Prostate gland (tissue), 2 donors: ENCODE measurements around the gene HTATIP2. TPM values are rescaled to one million over a fixed set of nuclear protein-coding genes. Genes with fewer than 3 reads are reported as not detected.

Experiments used
- DNase-seq: peaks from one replicate; pipeline ENCODE4 v3.0.0-alpha.2; 2019; ENCODE audit warnings: low spot score
- H3K27ac ChIP-seq, 2 donors: fragments of 200-600 bp; sonication (generic); 2 replicates each; pipeline ENCODE4 v1.5.1; 2017 to 2019
- H3K27me3 ChIP-seq: fragments of 200-600 bp; sonication (generic); replicated peaks from 2 replicates; pipeline ENCODE4 v1.5.1; 2019; ENCODE audit not compliant: insufficient read depth
- H3K36me3 ChIP-seq, 2 donors: fragments of 200-600 bp; sonication (generic); 1 replicate in 1 of 2; 2 replicates in 1 of 2; pipeline versions ENCODE4 v1.5.1 to v1.8.1; 2017 to 2019
- H3K4me1 ChIP-seq: fragments of 200-600 bp; sonication (generic); replicated peaks from 2 replicates; pipeline ENCODE4 v1.5.1; 2019
- H3K4me3 ChIP-seq, 2 donors: fragments of 200-600 bp; sonication (generic); 2 replicates each; pipeline ENCODE4 v1.5.1; 2017 to 2019
- H3K9me3 ChIP-seq: fragments of 200-600 bp; sonication (generic); 2 replicates; pipeline ENCODE4 v1.5.1; 2017
- POLR2A ChIP-seq: fragments of 450-650 bp; IDR thresholded peaks from one replicate; pipeline ENCODE4 v1.6.1; 2016; ENCODE audit warnings: antibody characterized with exemption, mild to moderate bottlenecking
- POLR2AphosphoS5 ChIP-seq: sonication (generic); formaldehyde crosslinking; IDR thresholded peaks from one replicate; pipeline ENCODE4 v1.6.1; 2017; ENCODE audit warnings: antibody characterized with exemption
- whole genome bisulfite sequencing: methylation state at CpG from one replicate; pipeline ENCODE4 v1.1.5; 2018; 5-methylcytosine and 5-hydroxymethylcytosine counted together
- intact Hi-C: fragments of 100-400 bp; cut with DNase I; formaldehyde crosslinking; loops from one replicate; pipeline ENCODE4 v1.14.2; 2022
- total RNA-seq, 2 donors: library from RNA; depleted of rRNA; stranded (reverse); fragments of >200 nt; gene quantifications; one replicate each; pipeline ENCODE4 v1.1.0, GENCODE V29; 2016
- TF ChIP-seq, protein P1 (sequence below), 4 experiments: fragments of 200-600 bp in 2 of 4; fragments of 450-650 bp in 2 of 4; sonication (generic) in 2 of 4; IDR thresholded peaks; 1 replicate in 3 of 4; 2 replicates in 1 of 4; pipeline ENCODE4 v1.5.1; 2016 to 2019; ENCODE audit warnings: antibody characterized with exemption in 4 of 4, mild to moderate bottlenecking in 2 of 4, moderate library complexity in 2 of 4

Gene HTATIP2
- total RNA-seq, result 10 to 100 TPM; 35.1 to 48.0 TPM

- Histone ChIP-seq H3K27ac (peak within 1 kb of the TSS; percentile 84), H3K36me3 (no peaks in the 10 kb centered on the region), H3K4me3 (peak within 1 kb of the TSS; percentile 67 to 71), H3K9me3 (no peaks in the 10 kb centered on the region), H3K4me1 (no peaks in the 10 kb centered on the region), H3K27me3 (no peaks in the 10 kb centered on the region)
- intact Hi-C loops, result no loop called here
- WGBS, result 2% methylated on average over 63 of the region's 68 CpGs
- peak; percentile 54 for DNase-seq
- TF ChIP-seq POLR2A (peak; percentile 62), POLR2AphosphoS5 (no peak)
- TF ChIP-seq, protein P1, sequence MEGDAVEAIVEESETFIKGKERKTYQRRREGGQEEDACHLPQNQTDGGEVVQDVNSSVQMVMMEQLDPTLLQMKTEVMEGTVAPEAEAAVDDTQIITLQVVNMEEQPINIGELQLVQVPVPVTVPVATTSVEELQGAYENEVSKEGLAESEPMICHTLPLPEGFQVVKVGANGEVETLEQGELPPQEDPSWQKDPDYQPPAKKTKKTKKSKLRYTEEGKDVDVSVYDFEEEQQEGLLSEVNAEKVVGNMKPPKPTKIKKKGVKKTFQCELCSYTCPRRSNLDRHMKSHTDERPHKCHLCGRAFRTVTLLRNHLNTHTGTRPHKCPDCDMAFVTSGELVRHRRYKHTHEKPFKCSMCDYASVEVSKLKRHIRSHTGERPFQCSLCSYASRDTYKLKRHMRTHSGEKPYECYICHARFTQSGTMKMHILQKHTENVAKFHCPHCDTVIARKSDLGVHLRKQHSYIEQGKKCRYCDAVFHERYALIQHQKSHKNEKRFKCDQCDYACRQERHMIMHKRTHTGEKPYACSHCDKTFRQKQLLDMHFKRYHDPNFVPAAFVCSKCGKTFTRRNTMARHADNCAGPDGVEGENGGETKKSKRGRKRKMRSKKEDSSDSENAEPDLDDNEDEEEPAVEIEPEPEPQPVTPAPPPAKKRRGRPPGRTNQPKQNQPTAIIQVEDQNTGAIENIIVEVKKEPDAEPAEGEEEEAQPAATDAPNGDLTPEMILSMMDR (IDR thresholded peaks at IDR 0.05), result peak in 2 of 4 experiments; percentile 3 to 9
Observed at GRCh38 chr11:20363500-20364340, at the start of gene HTATIP2. Gene HTATIP2, plus strand, starts transcription at chr11:20363714. Its CDS starts 524 bp downstream, at chr11:20364238.

GRCh38 chr11:20315800-20316199 is 47.7 kb upstream of the HTATIP2 start:
- H3K4me3 ChIP-seq, result no peak overlapping the region
- H3K27me3 ChIP-seq, result peaks cover 4% of the 10 kb centered on the region
- no peaks in the 10 kb centered on the region for H3K36me3 ChIP-seq
- DNase-seq, result no peak
- intact Hi-C loops, result no loop called here
- TF ChIP-seq, protein P1 (IDR thresholded peaks at IDR 0.05), result no peak
- TF ChIP-seq POLR2AphosphoS5 (no peak), POLR2A (no peak)
- no peak overlapping the region for H3K27ac ChIP-seq
- no peaks in the 10 kb centered on the region for H3K9me3 ChIP-seq
- no peaks in the 10 kb centered on the region for H3K4me1 ChIP-seq
- 14% methylated on average over 1 of the region's 1 CpG for WGBS

GRCh38 chr11:20321177-20321576 is 42.3 kb upstream of the HTATIP2 start:
- DNase-seq, result no peak
- no peaks in the 10 kb centered on the region for H3K4me1 ChIP-seq
- no peak overlapping the region for H3K4me3 ChIP-seq
- no peaks in the 10 kb centered on the region for H3K9me3 ChIP-seq
- peaks cover 2% of the 10 kb centered on the region for H3K27me3 ChIP-seq
- H3K27ac ChIP-seq, result no peak overlapping the region
- no peaks in the 10 kb centered on the region for H3K36me3 ChIP-seq
- TF ChIP-seq, protein P1 (IDR thresholded peaks at IDR 0.05), result no peak
- TF ChIP-seq POLR2AphosphoS5 (no peak), POLR2A (no peak)
- intact Hi-C loops, result no loop called here

DNA sequence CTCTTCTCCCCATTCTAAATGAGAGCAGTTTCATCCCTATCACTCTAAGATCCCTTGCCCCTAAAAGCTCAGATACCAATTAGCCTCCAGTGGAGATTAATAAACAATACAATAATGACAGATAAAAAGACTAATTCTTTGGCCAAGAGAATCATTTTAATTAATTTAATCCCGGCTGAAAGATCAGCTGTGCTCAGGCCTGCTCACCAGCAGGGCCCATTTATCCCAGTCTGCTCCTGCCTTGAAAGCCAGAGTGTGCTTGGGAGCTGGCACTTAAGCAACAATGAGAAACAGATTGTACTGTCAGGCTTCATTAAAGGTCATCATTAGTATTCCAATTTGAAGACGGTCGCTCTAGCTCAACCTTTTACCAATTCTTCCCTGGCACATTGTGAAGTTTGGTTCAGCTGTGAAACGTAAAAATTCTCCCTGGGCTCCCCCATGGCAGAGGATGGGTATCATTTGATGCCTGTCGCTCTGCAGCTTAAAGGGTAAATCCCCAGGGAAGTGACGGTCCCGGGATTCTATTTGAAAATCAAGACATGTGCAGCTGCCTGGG is 36.1 kb upstream of the HTATIP2 start:
- Histone ChIP-seq H3K27ac (no peak overlapping the region), H3K4me1 (no peaks in the 10 kb centered on the region), H3K27me3 (no peaks in the 10 kb centered on the region), H3K9me3 (no peaks in the 10 kb centered on the region), H3K4me3 (no peak overlapping the region), H3K36me3 (no peaks in the 10 kb centered on the region)
- DNase-seq, result no peak
- TF ChIP-seq POLR2AphosphoS5 (no peak), POLR2A (no peak)
- TF ChIP-seq, protein P1 (IDR thresholded peaks at IDR 0.05), result no peak
- WGBS, result 77% methylated on average over 7 of the region's 7 CpGs
- intact Hi-C loops, result no loop called here

DNA sequence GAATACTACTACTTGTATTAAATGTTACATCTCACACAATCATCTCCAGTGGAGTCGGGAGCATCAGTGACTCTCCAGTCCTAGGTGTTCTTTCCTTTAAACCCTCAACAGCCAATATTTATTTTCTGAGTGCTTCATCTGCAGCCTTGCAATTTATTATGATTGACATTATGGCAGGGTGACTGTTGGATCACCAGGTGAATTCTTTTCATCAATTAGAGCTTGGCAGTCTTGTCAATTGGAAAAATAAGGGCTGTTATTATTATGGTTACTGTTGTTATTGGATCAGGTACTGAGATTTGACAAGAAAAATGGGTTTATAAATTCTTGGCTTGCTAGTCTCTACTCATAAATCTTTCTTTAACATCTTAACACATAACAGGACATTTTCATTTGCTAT is 27.5 kb upstream of the HTATIP2 start:
- WGBS, result 81% methylated on average over 1 of the region's 1 CpG
- Histone ChIP-seq H3K27ac (no peak overlapping the region), H3K36me3 (no peaks in the 10 kb centered on the region), H3K4me1 (no peaks in the 10 kb centered on the region), H3K27me3 (no peaks in the 10 kb centered on the region), H3K4me3 (no peak overlapping the region), H3K9me3 (no peaks in the 10 kb centered on the region)
- intact Hi-C loops, result no loop called here
- DNase-seq, result no peak
- no peak for TF ChIP-seq POLR2AphosphoS5
- TF ChIP-seq POLR2A, result no peak
- TF ChIP-seq, protein P1 (IDR thresholded peaks at IDR 0.05), result no peak
